Heart right ventricle (tissue), 16 donors: ENCODE measurements around the gene NR1I3. TPM values are rescaled to one million over a fixed set of nuclear protein-coding genes. Genes with fewer than 3 reads are reported as not detected.
A peak's percentile ranks its signal among the peaks of the same experiment; 100 is the strongest.

Experiments used
- ATAC-seq, 8 donors: fragments of 200-7000 bp; cut with Tn5 transposase; one replicate each; pipeline ENCODE4 v1.9.1; 2020; ENCODE audit warnings: mild to moderate bottlenecking in 8 of 8, moderate library complexity in 8 of 8, moderate number of reproducible peaks in 1 of 8
- DNase-seq, 2 donors: peaks; one replicate each; pipeline ENCODE4 v3.0.0-alpha.2; 2020
- H3K27ac ChIP-seq, 10 donors: fragments of 200-600 bp; sonication (generic) in 2 of 10; one replicate each; pipeline versions ENCODE4 v1.5.0 to v1.8.0; 2020 to 2022; ENCODE audit warnings: mild to moderate bottlenecking in 3 of 10
- H3K27me3 ChIP-seq, 7 donors: fragments of 200-600 bp; one replicate each; pipeline ENCODE4 v1.8.0; 2021 to 2022; ENCODE audit warnings: mild to moderate bottlenecking in 2 of 7
- H3K36me3 ChIP-seq, 9 donors: fragments of 200-600 bp; sonication (generic) in 1 of 9; one replicate each; pipeline versions ENCODE4 v1.5.0 to v1.8.0; 2020 to 2022; ENCODE audit warnings: mild to moderate bottlenecking in 2 of 9
- H3K4me1 ChIP-seq, 9 donors: fragments of 200-600 bp; sonication (generic) in 1 of 9; one replicate each; pipeline versions ENCODE4 v1.5.0 to v1.8.0; 2020 to 2022; ENCODE audit warnings: mild to moderate bottlenecking in 4 of 9
- H3K4me3 ChIP-seq, 10 donors: fragments of 200-600 bp; sonication (generic) in 2 of 10; one replicate each; pipeline versions ENCODE4 v1.5.0 to v1.8.0; 2020 to 2022; ENCODE audit warnings: mild to moderate bottlenecking in 7 of 10, moderate library complexity in 2 of 10
- H3K9me3 ChIP-seq, 11 donors: fragments of 200-600 bp in 10 of 11; sonication (generic) in 2 of 11; one replicate each; pipeline versions ENCODE4 v1.5.0 to v1.8.0; 2013 to 2022; ENCODE audit warnings: mild to moderate bottlenecking in 2 of 11, control low read depth in 1 of 11, moderate library complexity in 1 of 11
- WGBS, 2 donors: extraction: QIAGEN DNeasy Blood & Tissue Kit; methylation state at CpG; one replicate each; pipeline ENCODE4 v1.1.7; 2013; ENCODE audit warnings: inconsistent platforms in 1 of 2; 5-methylcytosine and 5-hydroxymethylcytosine counted together
- intact Hi-C, 10 donors: fragments of 100-400 bp; cut with DNase I; formaldehyde crosslinking; loops; one replicate each; pipeline versions ENCODE4 v1.11.1 to v1.14.2; 2022
- polyA plus RNA-seq, 2 donors: library from polyadenylated mRNA; stranded (reverse); fragments of 200-250 nt; gene quantifications; one replicate each; pipeline ENCODE4 v1.2.3, GENCODE V29; 2013
- total RNA-seq, 10 donors: library from RNA; stranded (reverse); fragmentation: NEBNext Ultra II Directional in 3 of 10; extraction: Animal tissue kit (Norgen Biotek cat#: 25700) in 3 of 10; gene quantifications; one replicate each; pipeline versions ENCODE4 v1.2.1 to v1.2.4, GENCODE V29; 2021 to 2023
- TF ChIP-seq, protein P1 (sequence below), 9 donors: fragments of 200-600 bp; sonication (generic) in 2 of 9; IDR thresholded peaks; one replicate each; pipeline versions ENCODE4 v1.5.0 to v1.8.0; 2021 to 2022; ENCODE audit warnings: antibody characterized with exemption in 9 of 9, mild to moderate bottlenecking in 5 of 9, moderate library complexity in 1 of 9
- donor health status: Arrhythmogenic right ventricular cardiomyopathy.
- donor health status: ischemic (EF 13 %, LVEDD 7.1; RV severe dilation, severe dysfunction).
- donor health status: healthy with polysubstance abuse.
- donor health status: DM: no; HTN: yes; CAD: no.
- donor health status: DM: no; HTN: no; CAD: no.
- donor health status: ischemic (EF 25% LVEDD 6.9; RV normal size, moderate dysfunction).
- donor health status: ischemic (EF 25% LVEDD 5.7; RV mildly dilated, moderate dysfunction).
- donor health status: healthy.
- donor health status: DM: yes; HTN: yes; CAD: no.
- donor health status: Ischemic cardiomyopathy.
- donor health status: ischemic (EF 35%, LVEDD 5.7; RV mildly dilated, moderate dysfunction).
- donor health status: nonischemic (EF 11% LVEDD 7.7; RV severe dilation, severe dysfunction).
- donor health status: DM: yes; HTN: yes; CAD: no.
- donor health status: PGD.
- donor health status: ischemic (EF 29% LVEDD 5.4; RV normal size, mild dysfunction).
- donor health status: nonischemic (EF 23%, LVEDD 6.1; RV moderate dilation, normal function).

Gene NR1I3
- total and polyA plus RNA-seq, 12 donors: 0.10 TPM; not detected in 11

DNA sequence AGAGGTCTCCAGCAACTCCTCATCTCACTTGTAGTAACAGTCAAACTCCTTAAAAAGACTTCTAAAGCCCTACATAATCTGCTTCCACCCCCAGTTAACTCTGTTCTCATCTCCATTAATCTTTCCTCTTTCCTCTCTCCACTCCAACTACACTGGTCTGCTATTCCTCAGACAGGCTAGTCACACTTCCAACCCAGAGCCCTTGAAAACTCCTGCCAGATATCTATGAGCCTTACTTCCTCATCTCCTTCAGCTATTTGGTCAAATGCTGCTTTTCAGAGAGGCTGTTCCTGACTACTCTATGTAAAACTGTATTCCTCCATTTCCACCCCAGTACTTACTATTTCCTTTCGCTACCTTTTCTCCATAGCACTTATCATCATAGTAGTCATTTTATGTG lies 45.0 kb upstream of the NR1I3 start:
- TF ChIP-seq, protein P1, sequence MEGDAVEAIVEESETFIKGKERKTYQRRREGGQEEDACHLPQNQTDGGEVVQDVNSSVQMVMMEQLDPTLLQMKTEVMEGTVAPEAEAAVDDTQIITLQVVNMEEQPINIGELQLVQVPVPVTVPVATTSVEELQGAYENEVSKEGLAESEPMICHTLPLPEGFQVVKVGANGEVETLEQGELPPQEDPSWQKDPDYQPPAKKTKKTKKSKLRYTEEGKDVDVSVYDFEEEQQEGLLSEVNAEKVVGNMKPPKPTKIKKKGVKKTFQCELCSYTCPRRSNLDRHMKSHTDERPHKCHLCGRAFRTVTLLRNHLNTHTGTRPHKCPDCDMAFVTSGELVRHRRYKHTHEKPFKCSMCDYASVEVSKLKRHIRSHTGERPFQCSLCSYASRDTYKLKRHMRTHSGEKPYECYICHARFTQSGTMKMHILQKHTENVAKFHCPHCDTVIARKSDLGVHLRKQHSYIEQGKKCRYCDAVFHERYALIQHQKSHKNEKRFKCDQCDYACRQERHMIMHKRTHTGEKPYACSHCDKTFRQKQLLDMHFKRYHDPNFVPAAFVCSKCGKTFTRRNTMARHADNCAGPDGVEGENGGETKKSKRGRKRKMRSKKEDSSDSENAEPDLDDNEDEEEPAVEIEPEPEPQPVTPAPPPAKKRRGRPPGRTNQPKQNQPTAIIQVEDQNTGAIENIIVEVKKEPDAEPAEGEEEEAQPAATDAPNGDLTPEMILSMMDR (IDR thresholded peaks at IDR 0.05): no peak
- no peak for ATAC-seq
- Histone ChIP-seq H3K27me3 (peaks cover 0 to 8% (median 0%) of the 10 kb centered on the region in 7 donors), H3K4me1 (peaks cover 0 to 4% (median 0%) of the 10 kb centered on the region in 9 donors), H3K27ac (no peak overlapping the region), H3K4me3 (no peak overlapping the region), H3K36me3 (no peaks in the 10 kb centered on the region), H3K9me3 (no peaks in the 10 kb centered on the region)
- no peak for DNase-seq
- intact Hi-C loops: loop anchor here in 1 of 10 donors (10.0 kb wide), 1 partner anchor 48 kb away; the partner anchor contains the start of gene NR1I3
- WGBS, 2 donors: 97 to 100% methylated on average over 1 of the region's 1 CpG

DNA sequence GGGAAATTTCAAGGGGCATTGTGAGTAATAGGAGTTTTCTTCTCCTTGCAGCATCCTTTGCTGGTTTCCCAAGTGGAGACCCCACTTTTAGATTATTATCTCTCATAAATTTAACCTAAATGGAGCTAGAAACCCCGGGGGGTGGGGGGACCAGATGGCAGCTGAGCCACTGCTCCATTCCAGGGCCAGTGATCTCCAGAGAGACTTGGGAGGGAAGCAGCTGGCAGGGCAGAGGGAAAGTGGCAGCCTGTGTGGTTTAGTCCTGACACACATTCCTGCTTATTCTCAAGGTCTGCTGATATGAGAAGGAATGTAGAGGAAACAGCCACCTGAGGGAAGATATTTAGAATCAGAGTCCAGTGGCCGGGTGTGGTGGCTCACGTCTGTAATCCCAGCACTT lies 36.9 kb upstream of the NR1I3 start:
- intact Hi-C loops: no loop called here
- Histone ChIP-seq H3K9me3 (no peaks in the 10 kb centered on the region), H3K4me3 (no peak overlapping the region), H3K36me3 (no peaks in the 10 kb centered on the region), H3K27ac (no peak overlapping the region), H3K27me3 (peaks cover 0 to 24% (median 5%) of the 10 kb centered on the region in 7 donors), H3K4me1 (no peaks in the 10 kb centered on the region)
- DNase-seq: no peak
- TF ChIP-seq, protein P1 (IDR thresholded peaks at IDR 0.05): no peak
- ATAC-seq: no peak
- WGBS, 2 donors: 48 to 54% methylated on average over 3 of the region's 3 CpGs

DNA sequence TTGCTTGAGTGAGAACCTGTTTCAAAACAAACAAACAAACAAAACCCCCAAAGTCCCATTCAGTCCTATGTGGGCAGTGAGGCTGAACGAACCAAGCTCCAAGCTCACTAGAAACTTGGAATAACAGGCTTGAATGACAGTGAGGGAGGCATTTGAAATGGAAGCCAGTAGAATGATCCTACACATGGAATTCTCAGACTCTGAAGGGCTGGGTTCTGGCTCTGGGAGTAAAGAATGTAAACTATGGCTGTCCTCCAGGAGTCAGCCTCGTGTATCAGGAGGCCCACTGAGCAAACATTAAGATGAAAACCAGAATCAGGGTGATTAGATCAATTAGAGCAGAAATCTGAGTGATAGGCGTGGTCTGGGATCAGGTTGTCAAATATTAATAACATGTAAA lies 35.4 kb upstream of the NR1I3 start:
- Histone ChIP-seq H3K4me3 (no peak overlapping the region), H3K27ac (no peak overlapping the region), H3K36me3 (no peaks in the 10 kb centered on the region), H3K9me3 (no peaks in the 10 kb centered on the region), H3K27me3 (peaks cover 0 to 24% (median 5%) of the 10 kb centered on the region in 7 donors), H3K4me1 (no peaks in the 10 kb centered on the region)
- intact Hi-C loops: no loop called here
- TF ChIP-seq, protein P1 (IDR thresholded peaks at IDR 0.05): no peak
- WGBS, 2 donors: 71 to 73% methylated on average over 3 of the region's 3 CpGs
- no peak for ATAC-seq
- DNase-seq: no peak

DNA sequence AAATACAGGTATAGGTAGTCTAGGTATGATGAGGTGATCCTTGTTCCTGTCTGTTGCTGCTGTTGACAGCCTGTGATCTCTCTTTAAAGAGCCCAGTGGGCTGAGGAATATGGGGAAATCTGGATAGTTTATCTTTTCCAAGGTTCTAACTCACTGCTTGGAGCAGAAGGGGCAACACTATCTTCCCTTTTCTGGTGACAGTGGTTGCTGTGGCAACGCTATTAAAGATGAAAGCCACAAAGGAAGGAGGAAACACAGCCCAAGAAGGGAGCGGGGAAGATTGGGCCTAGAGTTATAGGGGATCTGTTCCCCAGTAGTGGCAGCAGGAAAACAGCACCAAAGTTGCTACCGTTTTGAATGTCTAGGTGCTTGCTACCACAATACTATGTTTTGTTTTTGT lies 29.3 kb upstream of the NR1I3 start:
- H3K4me3 ChIP-seq: no peak overlapping the region
- ATAC-seq (no peak), DNase-seq (peak in 1 of 2 donors; percentile 11)
- H3K27ac ChIP-seq: peak overlapping the region in 1 of 10 donors; percentile 31
- WGBS, 2 donors: 61 to 66% methylated on average over 3 of the region's 3 CpGs
- TF ChIP-seq, protein P1 (IDR thresholded peaks at IDR 0.05): no peak
- no peaks in the 10 kb centered on the region for H3K9me3 ChIP-seq
- peaks cover 0 to 15% (median 5%) of the 10 kb centered on the region in 9 donors for H3K4me1 ChIP-seq
- peaks cover 0 to 14% (median 0%) of the 10 kb centered on the region in 7 donors for H3K27me3 ChIP-seq
- H3K36me3 ChIP-seq: no peaks in the 10 kb centered on the region
- intact Hi-C loops: no loop called here
